Activated naive CD4-positive, alpha-beta T cell treated with Interleukin-2 at 50 U/mL for 16 hours (primary cell): ENCODE measurements around the gene CALD1.

Experiments
- DNase-seq: peaks from one replicate; pipeline ENCODE4 v3.0.0-alpha.2; 2020

CALD1 gene

GRCh38 chr7:134870156-134870555 is 90.7 kb downstream of the CALD1 start:
- DNase-seq: no peak

- no peak for DNase-seq
Observed at GRCh38 chr7:134870781-134871180, 91.3 kb downstream of the CALD1 start.

GRCh38 chr7:134873253-134873652 is 93.8 kb downstream of the CALD1 start:
- no peak for DNase-seq

- no peak for DNase-seq
Observed at GRCh38 chr7:134874407-134874806, 95.0 kb downstream of the CALD1 start.

GRCh38 chr7:134875867-134876266 is 96.4 kb downstream of the CALD1 start:
- no peak for DNase-seq

GRCh38 chr7:134878746-134879357 is 99.4 kb downstream of the CALD1 start:
- no peak for DNase-seq

- no peak for DNase-seq
Observed at GRCh38 chr7:134879815-134880475, 100.5 kb downstream of the CALD1 start.

GRCh38 chr7:134882481-134882880 is 103.0 kb downstream of the CALD1 start:
- no peak for DNase-seq

- no peak for DNase-seq
Observed at GRCh38 chr7:134885967-134886352, 106.5 kb downstream of the CALD1 start.

GRCh38 chr7:134886353-134887057 is 107.1 kb downstream of the CALD1 start:
- no peak for DNase-seq

- DNase-seq: no peak
Observed at GRCh38 chr7:134887523-134887922, 108.1 kb downstream of the CALD1 start.

- DNase-seq: no peak
Observed at GRCh38 chr7:134888141-134888740, 108.8 kb downstream of the CALD1 start.

- DNase-seq: no peak
Observed at GRCh38 chr7:134890246-134891240, 111.1 kb downstream of the CALD1 start.

- no peak for DNase-seq
Observed at GRCh38 chr7:134891262-134891695, 111.8 kb downstream of the CALD1 start.

- DNase-seq: no peak
Observed at GRCh38 chr7:134891696-134892678, 112.6 kb downstream of the CALD1 start.

- no peak for DNase-seq
Observed at GRCh38 chr7:134892963-134893362, 113.5 kb downstream of the CALD1 start.

- DNase-seq: no peak
Observed at GRCh38 chr7:134893920-134894319, 114.5 kb downstream of the CALD1 start.

GRCh38 chr7:134894928-134895327 is 115.5 kb downstream of the CALD1 start:
- DNase-seq: no peak

GRCh38 chr7:134896073-134896472 is 116.6 kb downstream of the CALD1 start:
- no peak for DNase-seq

- DNase-seq: no peak
Observed at GRCh38 chr7:134897936-134898335, 118.5 kb downstream of the CALD1 start.

- DNase-seq: no peak
Observed at GRCh38 chr7:134899729-134900128, 120.3 kb downstream of the CALD1 start.
